Suprapubic skin (tissue), 3 donors: ENCODE data around the gene RPS24.
A peak's percentile ranks its signal among the peaks of the same experiment; 100 is the strongest.

ENCODE experiments used
- POLR2A ChIP-seq, 2 donors: fragments of 450-650 bp; IDR thresholded peaks; one replicate each; pipeline ENCODE4 v1.6.1; 2017; ENCODE audit warnings: antibody characterized with exemption in 2 of 2, mild to moderate bottlenecking in 2 of 2, moderate library complexity in 2 of 2
- TF ChIP-seq, protein P1 (sequence below), 2 donors: fragments of 200-600 bp in 1 of 2; fragments of 450-650 bp in 1 of 2; sonication (generic) in 1 of 2; IDR thresholded peaks; one replicate each; pipeline ENCODE4 v1.5.1; 2016 to 2019; ENCODE audit warnings: antibody characterized with exemption in 2 of 2, mild to moderate bottlenecking in 1 of 2, moderate library complexity in 1 of 2

DNA sequence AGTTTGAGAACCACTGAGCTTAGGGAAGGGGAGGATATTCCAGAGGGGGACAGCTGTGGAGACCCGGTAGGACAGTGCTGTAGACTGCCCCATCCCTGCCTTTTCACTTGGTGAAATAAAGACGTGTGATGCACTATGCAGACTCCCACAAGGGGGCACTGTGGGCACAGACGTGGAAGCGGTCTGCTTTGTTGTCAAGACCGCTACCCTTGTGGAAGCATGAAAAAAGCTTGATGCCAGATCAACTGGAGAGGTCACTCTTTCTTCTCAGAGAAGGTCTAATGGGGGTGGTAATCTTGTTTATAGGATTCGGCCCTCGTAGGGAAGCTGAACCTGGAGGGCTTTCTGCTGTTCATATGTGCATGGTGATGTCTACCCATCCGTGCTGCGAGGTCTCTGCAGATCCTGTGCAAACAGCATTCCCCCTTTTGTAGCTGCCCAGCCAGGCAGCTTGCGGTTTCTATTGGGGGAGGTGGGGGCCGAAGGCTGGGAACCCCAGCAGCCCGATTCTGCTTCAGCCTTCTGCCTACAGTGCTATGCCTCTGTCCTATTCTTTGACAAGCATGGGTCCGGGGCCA, 13.7 kb downstream of the RPS24 start:
- TF ChIP-seq, protein P1, sequence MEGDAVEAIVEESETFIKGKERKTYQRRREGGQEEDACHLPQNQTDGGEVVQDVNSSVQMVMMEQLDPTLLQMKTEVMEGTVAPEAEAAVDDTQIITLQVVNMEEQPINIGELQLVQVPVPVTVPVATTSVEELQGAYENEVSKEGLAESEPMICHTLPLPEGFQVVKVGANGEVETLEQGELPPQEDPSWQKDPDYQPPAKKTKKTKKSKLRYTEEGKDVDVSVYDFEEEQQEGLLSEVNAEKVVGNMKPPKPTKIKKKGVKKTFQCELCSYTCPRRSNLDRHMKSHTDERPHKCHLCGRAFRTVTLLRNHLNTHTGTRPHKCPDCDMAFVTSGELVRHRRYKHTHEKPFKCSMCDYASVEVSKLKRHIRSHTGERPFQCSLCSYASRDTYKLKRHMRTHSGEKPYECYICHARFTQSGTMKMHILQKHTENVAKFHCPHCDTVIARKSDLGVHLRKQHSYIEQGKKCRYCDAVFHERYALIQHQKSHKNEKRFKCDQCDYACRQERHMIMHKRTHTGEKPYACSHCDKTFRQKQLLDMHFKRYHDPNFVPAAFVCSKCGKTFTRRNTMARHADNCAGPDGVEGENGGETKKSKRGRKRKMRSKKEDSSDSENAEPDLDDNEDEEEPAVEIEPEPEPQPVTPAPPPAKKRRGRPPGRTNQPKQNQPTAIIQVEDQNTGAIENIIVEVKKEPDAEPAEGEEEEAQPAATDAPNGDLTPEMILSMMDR (IDR thresholded peaks at IDR 0.05) = peak; percentile 78 to 87
- no peak for TF ChIP-seq POLR2A (IDR thresholded peaks at IDR 0.05)
